SK-MEL-5 (cell line): ENCODE results near the gene CCDC43. TPM values are rescaled to one million over a fixed set of nuclear protein-coding genes. Genes with fewer than 3 reads are reported as not detected.
"Not testable (repeated sequence)": the region's sequence is repeated elsewhere in the genome, so short reads cannot be mapped to it uniquely, and the experiment has no call there.

ENCODE experiments used
- DNase-seq: peaks from one replicate; pipeline ENCODE4 v3.0.0-alpha.2; 2016; ENCODE audit warnings: low read depth, low spot score
- in situ Hi-C: cut with HindIII; loops from 2 replicates; pipeline ENCODE4 v1.10.0; 2016; ENCODE audit warnings: low sequenced_read_pairs, high pct_unique_total_duplicates, low pct_unique_long_range_greater_than_20kb
- total RNA-seq: library from RNA; depleted of rRNA; stranded (reverse); fragments of >200 nt; shearing (Covaris generic); gene quantifications from 2 replicates; pipeline ENCODE4 v1.2.3, GENCODE V29; 2014

The CCDC43 gene
- total RNA-seq, 1 experiment from 2014 or later: 73.8 TPM

DNA sequence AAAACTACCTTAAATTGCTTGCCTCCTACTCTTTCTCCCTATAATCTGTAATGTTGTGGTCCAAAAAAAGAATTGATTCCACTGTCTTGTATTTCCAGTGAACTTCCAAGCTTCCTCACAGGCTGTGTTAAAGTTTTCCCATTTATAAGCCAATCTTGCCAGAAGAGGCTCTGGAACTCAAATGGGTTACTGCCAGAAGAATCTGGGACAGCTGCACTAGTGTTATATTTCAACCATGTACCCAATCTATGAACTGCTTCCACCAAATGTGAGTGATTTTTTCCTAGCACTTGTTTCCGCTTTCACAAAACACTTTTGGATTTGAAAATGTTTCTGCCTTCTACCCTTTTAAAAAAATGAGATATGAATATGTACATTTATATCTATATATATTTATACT is 1.8 kb downstream of the CCDC43 start:
- in situ Hi-C loops: no loop called here
- DNase-seq: no peak

GRCh38 chr17:44683303-44683702 is 6.3 kb downstream of the CCDC43 start:
- not testable (repeated sequence) for DNase-seq

GRCh38 chr17:44677136-44677535 is 12.4 kb downstream of the CCDC43 start:
- in situ Hi-C loops: no loop called here
- no peak for DNase-seq

More at GRCh38 chr17:44683303-44683702, 6.3 kb downstream of the CCDC43 start:
- in situ Hi-C loops: not testable (repeated sequence)

DNA sequence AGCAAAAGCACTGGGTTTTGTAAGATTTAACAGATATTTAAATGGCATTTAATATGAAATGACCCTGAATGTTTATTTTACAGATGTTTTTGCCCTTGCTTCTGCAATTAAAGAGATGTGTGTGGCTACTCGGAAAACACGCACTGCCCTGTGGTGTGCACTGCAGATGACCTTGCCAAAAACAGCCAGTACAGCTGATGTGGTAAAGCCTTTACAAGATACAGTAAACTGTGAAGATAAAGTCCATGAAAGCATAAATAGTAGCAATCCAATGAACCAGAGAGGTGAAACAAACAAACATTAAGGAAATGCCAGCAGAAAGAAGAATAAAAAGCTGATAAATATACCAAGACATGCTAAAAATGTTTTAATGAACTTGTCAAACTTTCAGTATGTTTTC is 15.7 kb downstream of the CCDC43 start:
- in situ Hi-C loops: no loop called here
- DNase-seq: no peak

DNA sequence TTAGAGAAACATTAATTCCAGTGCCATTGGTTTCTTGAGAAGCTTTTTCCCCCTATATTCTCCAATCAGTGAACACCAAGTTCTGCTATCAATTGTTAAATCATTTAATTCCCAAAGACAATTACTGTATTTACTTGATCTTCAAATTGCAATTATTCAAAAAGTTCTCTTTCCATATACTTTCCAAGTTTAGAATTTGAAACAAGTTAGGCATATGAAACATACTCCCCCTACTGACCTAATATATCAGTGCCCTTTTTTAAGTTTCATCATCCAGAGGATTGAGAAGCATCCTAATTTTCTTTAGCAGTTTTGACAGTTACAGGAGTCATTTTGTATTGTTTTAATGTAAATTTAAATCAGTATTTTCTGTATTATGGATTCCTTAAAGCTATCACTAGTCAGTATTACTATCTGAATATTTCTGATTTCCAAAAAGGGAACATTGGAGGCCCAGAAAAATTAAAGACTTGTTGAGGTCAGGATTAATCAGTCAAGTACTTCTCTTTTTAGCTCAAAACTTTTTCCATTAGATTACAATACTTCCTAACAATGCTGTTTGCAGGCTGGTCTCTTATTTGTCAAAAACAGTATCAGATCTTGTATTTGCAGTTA is 17.0 kb downstream of the CCDC43 start:
- DNase-seq: peak; percentile 54
- in situ Hi-C loops: no loop called here

DNA sequence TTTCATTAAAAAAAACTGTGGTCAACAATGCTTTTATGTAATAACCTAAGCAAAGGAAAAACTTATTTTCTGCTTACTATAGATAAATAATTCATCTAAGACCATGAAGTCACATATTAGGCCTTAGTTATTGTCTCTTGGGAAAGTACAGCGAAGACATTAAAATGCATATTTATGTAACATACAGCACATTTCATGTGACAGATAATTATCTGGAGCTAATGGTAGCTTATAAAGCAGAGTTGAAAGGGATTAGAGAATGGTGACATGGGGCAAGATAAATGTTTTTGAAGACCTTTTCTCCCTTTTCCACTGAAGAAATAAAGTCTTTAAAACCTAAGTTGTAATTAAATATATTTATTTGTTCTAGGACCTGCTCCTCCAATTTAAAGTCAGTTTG is 23.6 kb downstream of the CCDC43 start:
- DNase-seq: no peak
- in situ Hi-C loops: no loop called here

- in situ Hi-C loops: no loop called here
- no peak for DNase-seq
These were observed 24.7 kb downstream of the CCDC43 start for GRCh38 chr17:44664867-44665266.

DNA sequence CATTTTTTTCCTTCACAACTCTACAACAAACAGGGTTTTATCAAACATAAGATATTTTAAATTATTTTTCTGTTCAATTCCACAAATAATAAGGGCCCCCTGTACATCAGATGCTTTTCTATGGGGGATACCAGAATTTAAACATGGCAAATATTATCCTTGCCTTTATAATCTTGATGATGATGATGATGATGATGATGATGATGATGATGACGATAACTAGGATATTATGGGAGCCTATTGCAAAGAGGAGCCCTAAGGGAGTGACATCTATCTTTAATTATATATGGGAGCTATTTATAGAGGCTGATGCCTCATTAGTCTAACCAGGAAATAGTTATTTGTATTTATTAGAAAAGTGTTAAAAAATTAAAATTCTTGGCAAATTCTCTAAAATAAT is 26.5 kb downstream of the CCDC43 start:
- in situ Hi-C loops: no loop called here
- DNase-seq: no peak

DNA sequence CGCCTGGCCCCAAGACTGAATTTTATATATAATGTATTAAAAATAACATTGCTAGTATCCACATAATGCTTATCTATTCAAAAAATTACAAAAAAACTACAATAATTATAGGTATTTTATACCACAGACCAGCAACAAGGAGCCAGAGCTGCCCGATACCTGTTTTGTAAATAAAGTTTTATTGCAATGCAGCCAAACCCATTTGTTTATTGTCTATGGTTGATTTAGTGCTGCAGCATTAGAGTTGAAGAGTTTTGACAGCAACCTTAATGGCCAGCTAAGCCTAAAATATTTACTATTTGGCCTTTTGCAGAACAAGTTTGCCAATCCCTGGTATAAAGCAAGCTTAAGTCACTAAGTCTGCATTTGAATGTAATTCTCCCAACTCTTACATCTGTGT is 27.7 kb downstream of the CCDC43 start:
- in situ Hi-C loops: no loop called here
- DNase-seq: no peak

- in situ Hi-C loops: no loop called here
- no peak for DNase-seq
These were observed 33.4 kb downstream of the CCDC43 start, which contains the start of gene MEIOC for GRCh38 chr17:44655983-44656710. TSS of gene MEIOC (plus strand) at chr17:44656468. CDS start at chr17:44656614, 146 bp downstream.

DNA sequence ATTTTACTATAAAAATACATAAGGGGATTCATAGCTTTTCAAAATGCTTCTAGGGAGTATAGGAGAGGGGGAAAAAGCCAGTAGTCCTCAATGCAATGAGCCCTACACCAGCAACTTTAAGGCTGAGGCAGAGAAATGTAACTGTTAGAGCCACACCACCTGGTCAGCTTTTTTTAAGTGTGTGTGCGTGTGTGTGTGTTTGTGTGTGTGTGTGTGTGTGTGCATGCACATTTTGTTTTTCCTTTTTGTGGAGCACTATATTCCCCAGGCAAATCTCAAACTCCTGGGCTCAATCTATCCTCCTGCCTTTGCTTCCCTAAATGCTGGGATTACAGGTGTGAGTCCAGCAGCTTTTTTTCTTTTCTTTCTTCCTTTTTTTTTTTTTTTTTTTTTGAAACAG is 35.6 kb downstream of the CCDC43 start:
- in situ Hi-C loops: no loop called here
- DNase-seq: no peak

DNA sequence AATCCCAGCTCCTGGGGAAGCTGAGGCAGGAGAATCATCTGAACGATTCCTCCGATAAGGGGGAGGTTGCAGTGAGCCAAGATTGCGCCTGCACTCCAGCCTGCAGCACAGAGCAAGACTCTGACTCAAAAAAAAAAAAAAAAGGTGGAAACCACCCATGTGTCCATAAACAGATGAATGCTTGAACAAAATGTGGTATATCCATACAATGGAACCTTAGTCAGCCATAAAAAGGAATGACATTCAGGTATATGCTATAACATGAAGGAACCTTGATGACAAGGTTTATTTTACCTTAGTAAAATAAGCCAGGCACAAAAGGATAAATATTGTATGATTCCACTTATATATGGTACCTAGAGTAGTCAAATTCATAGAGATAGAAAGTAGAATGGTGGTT is 36.2 kb downstream of the CCDC43 start:
- no peak for DNase-seq
- in situ Hi-C loops: no loop called here

- in situ Hi-C loops: no loop called here
- no peak for DNase-seq
These were observed 36.8 kb downstream of the CCDC43 start for GRCh38 chr17:44652727-44653126.

DNA sequence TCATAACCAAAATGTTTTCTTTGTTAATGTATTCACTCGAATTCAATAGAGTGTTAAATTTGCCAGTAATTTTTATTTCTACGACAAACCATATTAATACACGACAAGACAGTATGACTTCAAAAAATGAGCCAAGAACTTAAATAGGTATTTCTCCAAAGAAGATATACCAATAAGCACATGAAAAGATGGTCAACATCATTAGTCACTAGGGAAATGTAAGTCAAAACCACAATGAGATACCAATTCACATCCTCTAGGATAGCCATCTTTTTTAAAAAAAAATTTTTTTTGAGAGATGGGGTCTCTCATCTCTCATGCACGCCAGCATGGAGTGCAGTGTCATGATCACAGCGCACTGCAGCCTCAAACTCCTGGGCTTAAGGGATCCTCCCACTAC is 38.3 kb downstream of the CCDC43 start:
- DNase-seq: peak; percentile 20
- in situ Hi-C loops: no loop called here

- in situ Hi-C loops: no loop called here
- DNase-seq: no peak
These were observed 40.6 kb downstream of the CCDC43 start for GRCh38 chr17:44648963-44649362.

DNA sequence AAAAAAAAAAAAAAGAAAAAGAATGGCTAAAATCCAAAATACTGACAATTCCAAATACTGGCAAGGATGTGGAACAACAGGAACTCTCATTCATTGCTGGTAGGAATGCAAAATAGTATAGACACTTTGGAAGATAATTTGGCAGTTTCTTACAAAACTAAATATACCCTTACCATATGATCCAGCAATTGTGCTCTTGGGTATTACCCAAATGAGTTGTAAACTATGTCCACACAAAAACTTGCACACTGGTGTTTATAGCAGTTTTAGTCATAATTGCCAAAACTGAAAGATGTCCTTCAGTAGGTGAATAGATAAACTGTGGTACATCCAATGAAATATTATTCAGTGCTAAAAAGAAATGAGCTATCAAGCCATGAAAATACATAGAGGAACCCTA is 41.8 kb downstream of the CCDC43 start:
- in situ Hi-C loops: no loop called here

GRCh38 chr17:44646280-44646679 is 43.3 kb downstream of the CCDC43 start:
- in situ Hi-C loops: no loop called here

More for the DNA sequence above, 41.8 kb downstream of the CCDC43 start:
- no peak for DNase-seq

GRCh38 chr17:44645341-44645740 is 44.2 kb downstream of the CCDC43 start:
- DNase-seq: no peak

More at GRCh38 chr17:44646280-44646679, 43.3 kb downstream of the CCDC43 start:
- DNase-seq: no peak

GRCh38 chr17:44642834-44643233 is 46.7 kb downstream of the CCDC43 start:
- in situ Hi-C loops: no loop called here
- no peak for DNase-seq

More at GRCh38 chr17:44645341-44645740, 44.2 kb downstream of the CCDC43 start:
- in situ Hi-C loops: no loop called here
